Measurements from ENCODE around the gene STK25.
"Not testable (repeated sequence)": the region's sequence is repeated elsewhere in the genome, so short reads cannot be mapped to it uniquely, and the experiment has no call there.

The STK25 gene

GRCh38 chr2:241454837-241455485 is 53.4 kb downstream of the STK25 start:
- Histone ChIP-seq H3K4me2 (ENCODE audit: low read depth, low read length, poor library complexity, severe bottlenecking) (no peak overlapping the region), H2AFZ (ENCODE audit: low read depth, low read length, severe bottlenecking) (no peak overlapping the region), H3K9me3 (ENCODE audit: insufficient read depth, low read length) (no peaks in the 10 kb centered on the region), H4K20me1 (ENCODE audit: low read depth, low read length) (no peaks in the 10 kb centered on the region), H3K9ac (ENCODE audit: low read length) (no peak overlapping the region), H3K9me2 (replicated peaks; ENCODE audit: insufficient read depth, low read length) (no peaks in the 10 kb centered on the region), H3K79me2 (ENCODE audit: insufficient read depth, low read length) (no peaks in the 10 kb centered on the region), H3K4me3 (ENCODE audit: insufficient read depth, low read length, poor library complexity, severe bottlenecking) (no peak overlapping the region), H3K36me3 (ENCODE audit: low read length) (no peaks in the 10 kb centered on the region), H3F3A (ENCODE audit: insufficient read depth) (no peaks in the 10 kb centered on the region), H3K27me3 (ENCODE audit: low read length) (no peaks in the 10 kb centered on the region), H3K27ac (ENCODE audit: low read depth, low read length) (no peak overlapping the region)
- TF ChIP-seq CTCF (IDR thresholded peaks at IDR 0.05; ENCODE audit: insufficient read depth, low read length, poor library complexity, severe bottlenecking) = no peak
- TF ChIP-seq EZH2phosphoT487 (conservative IDR thresholded peaks at IDR 0.05; ENCODE audit: low read length) = no peak

- not testable (repeated sequence) for H2AFZ ChIP-seq (ENCODE audit: low read depth, low read length, severe bottlenecking); H3K4me2 ChIP-seq (ENCODE audit: low read depth, low read length, poor library complexity, severe bottlenecking); H3K27ac ChIP-seq (ENCODE audit: low read depth, low read length); H3K4me3 ChIP-seq (ENCODE audit: insufficient read depth, low read length, poor library complexity, severe bottlenecking); H3K9me3 ChIP-seq (ENCODE audit: insufficient read depth, low read length); H3K79me2 ChIP-seq (ENCODE audit: insufficient read depth, low read length); H3K27me3 ChIP-seq (ENCODE audit: low read length); H3F3A ChIP-seq (ENCODE audit: insufficient read depth); H3K9me2 ChIP-seq (replicated peaks; ENCODE audit: insufficient read depth, low read length); H3K9ac ChIP-seq (ENCODE audit: low read length); H3K36me3 ChIP-seq (ENCODE audit: low read length); H4K20me1 ChIP-seq (ENCODE audit: low read depth, low read length)
Observed at GRCh38 chr2:241453919-241454318, 54.5 kb downstream of the STK25 start.

- Histone ChIP-seq H3K79me2 (ENCODE audit: insufficient read depth, low read length) (no peaks in the 10 kb centered on the region), H3K9ac (ENCODE audit: low read length) (no peak overlapping the region), H3K27ac (ENCODE audit: low read depth, low read length) (no peak overlapping the region), H3K9me2 (replicated peaks; ENCODE audit: insufficient read depth, low read length) (no peaks in the 10 kb centered on the region), H3K9me3 (ENCODE audit: insufficient read depth, low read length) (no peaks in the 10 kb centered on the region), H3K4me3 (ENCODE audit: insufficient read depth, low read length, poor library complexity, severe bottlenecking) (no peak overlapping the region), H4K20me1 (ENCODE audit: low read depth, low read length) (no peaks in the 10 kb centered on the region), H3K36me3 (ENCODE audit: low read length) (no peaks in the 10 kb centered on the region), H2AFZ (ENCODE audit: low read depth, low read length, severe bottlenecking) (no peak overlapping the region), H3F3A (ENCODE audit: insufficient read depth) (no peaks in the 10 kb centered on the region), H3K27me3 (ENCODE audit: low read length) (no peaks in the 10 kb centered on the region), H3K4me2 (ENCODE audit: low read depth, low read length, poor library complexity, severe bottlenecking) (no peak overlapping the region)
- no peak for TF ChIP-seq CTCF (IDR thresholded peaks at IDR 0.05; ENCODE audit: insufficient read depth, low read length, poor library complexity, severe bottlenecking)
- TF ChIP-seq EZH2phosphoT487 (conservative IDR thresholded peaks at IDR 0.05; ENCODE audit: low read length) = no peak
Observed at GRCh38 chr2:241451840-241452506, 56.4 kb downstream of the STK25 start.

GRCh38 chr2:241450092-241450491 is 58.3 kb downstream of the STK25 start:
- not testable (repeated sequence) for H3K9me2 ChIP-seq (replicated peaks; ENCODE audit: insufficient read depth, low read length); H3K4me2 ChIP-seq (ENCODE audit: low read depth, low read length, poor library complexity, severe bottlenecking); H3K9me3 ChIP-seq (ENCODE audit: insufficient read depth, low read length); H3K4me3 ChIP-seq (ENCODE audit: insufficient read depth, low read length, poor library complexity, severe bottlenecking); H4K20me1 ChIP-seq (ENCODE audit: low read depth, low read length); H3K79me2 ChIP-seq (ENCODE audit: insufficient read depth, low read length); H3K27me3 ChIP-seq (ENCODE audit: low read length); H3K27ac ChIP-seq (ENCODE audit: low read depth, low read length); H3F3A ChIP-seq (ENCODE audit: insufficient read depth); H3K9ac ChIP-seq (ENCODE audit: low read length); H3K36me3 ChIP-seq (ENCODE audit: low read length); H2AFZ ChIP-seq (ENCODE audit: low read depth, low read length, severe bottlenecking)
